ENCODE data around the gene ITM2A.

DNA sequence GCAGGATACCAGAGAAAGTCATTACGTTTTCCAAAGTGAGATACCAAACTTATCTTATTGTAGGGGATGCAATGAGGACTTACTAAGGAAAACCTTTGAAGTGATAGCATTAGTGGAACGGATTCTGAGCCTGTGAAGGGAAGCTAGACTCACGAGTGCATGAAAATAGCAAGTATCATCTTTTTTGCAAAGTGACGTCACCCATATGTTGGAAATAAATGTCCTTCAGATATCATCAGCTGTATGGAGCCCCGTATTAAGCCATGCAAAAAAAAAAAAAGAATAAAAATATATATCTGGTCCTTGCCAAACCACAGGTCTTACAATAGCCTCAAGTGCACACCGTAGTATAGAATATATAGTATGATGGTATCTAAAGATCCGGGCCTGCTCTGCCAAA, 46.8 kb upstream of the ITM2A start:
- TF ChIP-seq, protein P1, sequence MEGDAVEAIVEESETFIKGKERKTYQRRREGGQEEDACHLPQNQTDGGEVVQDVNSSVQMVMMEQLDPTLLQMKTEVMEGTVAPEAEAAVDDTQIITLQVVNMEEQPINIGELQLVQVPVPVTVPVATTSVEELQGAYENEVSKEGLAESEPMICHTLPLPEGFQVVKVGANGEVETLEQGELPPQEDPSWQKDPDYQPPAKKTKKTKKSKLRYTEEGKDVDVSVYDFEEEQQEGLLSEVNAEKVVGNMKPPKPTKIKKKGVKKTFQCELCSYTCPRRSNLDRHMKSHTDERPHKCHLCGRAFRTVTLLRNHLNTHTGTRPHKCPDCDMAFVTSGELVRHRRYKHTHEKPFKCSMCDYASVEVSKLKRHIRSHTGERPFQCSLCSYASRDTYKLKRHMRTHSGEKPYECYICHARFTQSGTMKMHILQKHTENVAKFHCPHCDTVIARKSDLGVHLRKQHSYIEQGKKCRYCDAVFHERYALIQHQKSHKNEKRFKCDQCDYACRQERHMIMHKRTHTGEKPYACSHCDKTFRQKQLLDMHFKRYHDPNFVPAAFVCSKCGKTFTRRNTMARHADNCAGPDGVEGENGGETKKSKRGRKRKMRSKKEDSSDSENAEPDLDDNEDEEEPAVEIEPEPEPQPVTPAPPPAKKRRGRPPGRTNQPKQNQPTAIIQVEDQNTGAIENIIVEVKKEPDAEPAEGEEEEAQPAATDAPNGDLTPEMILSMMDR (conservative IDR thresholded peaks at IDR 0.05; ENCODE audit: low read depth, low read length), result no peak
- TF ChIP-seq EZH2 (IDR thresholded peaks at IDR 0.05; ENCODE audit: borderline replicate concordance, low read depth, low read length, poor library complexity, severe bottlenecking), result no peak
